Thoracic aorta (tissue), 2 donors: ENCODE data around the gene WDR1. TPM values are rescaled to one million over a fixed set of nuclear protein-coding genes. Genes with fewer than 3 reads are reported as not detected.

Experiments used
- ATAC-seq: fragments of 150-250 bp; one replicate; pipeline ENCODE4 v1.8.0; 2017; ENCODE audit warnings: low read depth; ENCODE audit not compliant: insufficient number of reproducible peaks, low FRiP score
- DNase-seq: peaks from one replicate; pipeline ENCODE4 v3.0.0-alpha.2; 2020; ENCODE audit warnings: low spot score
- H3K27ac ChIP-seq, 2 donors: fragments of 200-600 bp; sonication (generic); 1 replicate in 1 of 2; 2 replicates in 1 of 2; pipeline ENCODE4 v1.5.1; 2016; ENCODE audit warnings: mild to moderate bottlenecking in 2 of 2, moderate library complexity in 2 of 2
- H3K27me3 ChIP-seq: fragments of 200-600 bp; sonication (generic); replicated peaks from 2 replicates; pipeline ENCODE4 v1.6.0; 2016; ENCODE audit warnings: mild to moderate bottlenecking; ENCODE audit not compliant: insufficient read depth
- H3K36me3 ChIP-seq: fragments of 200-600 bp; sonication (generic); one replicate; pipeline ENCODE4 v1.5.1; 2016
- H3K4me1 ChIP-seq, 2 donors: fragments of 200-600 bp; sonication (generic); 1 replicate in 1 of 2; 2 replicates in 1 of 2; pipeline versions ENCODE4 v1.5.1 to v1.6.0; 2016; ENCODE audit warnings: low read depth in 2 of 2, mild to moderate bottlenecking in 1 of 2; ENCODE audit not compliant: control insufficient read depth in 1 of 2
- H3K4me3 ChIP-seq: fragments of 200-600 bp; sonication (generic); 2 replicates; pipeline ENCODE4 v1.5.1; 2016; ENCODE audit warnings: mild to moderate bottlenecking
- H3K9me3 ChIP-seq: fragments of 200-600 bp; sonication (generic); 2 replicates; pipeline ENCODE4 v1.5.1; 2016
- total RNA-seq, 2 donors: library from RNA; depleted of rRNA; stranded (reverse); fragments of >200 nt; gene quantifications; one replicate each; pipeline versions ENCODE4 v1.1.0 to v1.2.3, GENCODE V29; 2016
- TF ChIP-seq, protein P1 (sequence below): fragments of 200-600 bp; sonication (generic); IDR thresholded peaks from one replicate; pipeline ENCODE4 v1.5.1; 2019; ENCODE audit warnings: antibody characterized with exemption

The WDR1 gene
- total RNA-seq, 2 donors from 2014 or later = 263 to 408 TPM

DNA sequence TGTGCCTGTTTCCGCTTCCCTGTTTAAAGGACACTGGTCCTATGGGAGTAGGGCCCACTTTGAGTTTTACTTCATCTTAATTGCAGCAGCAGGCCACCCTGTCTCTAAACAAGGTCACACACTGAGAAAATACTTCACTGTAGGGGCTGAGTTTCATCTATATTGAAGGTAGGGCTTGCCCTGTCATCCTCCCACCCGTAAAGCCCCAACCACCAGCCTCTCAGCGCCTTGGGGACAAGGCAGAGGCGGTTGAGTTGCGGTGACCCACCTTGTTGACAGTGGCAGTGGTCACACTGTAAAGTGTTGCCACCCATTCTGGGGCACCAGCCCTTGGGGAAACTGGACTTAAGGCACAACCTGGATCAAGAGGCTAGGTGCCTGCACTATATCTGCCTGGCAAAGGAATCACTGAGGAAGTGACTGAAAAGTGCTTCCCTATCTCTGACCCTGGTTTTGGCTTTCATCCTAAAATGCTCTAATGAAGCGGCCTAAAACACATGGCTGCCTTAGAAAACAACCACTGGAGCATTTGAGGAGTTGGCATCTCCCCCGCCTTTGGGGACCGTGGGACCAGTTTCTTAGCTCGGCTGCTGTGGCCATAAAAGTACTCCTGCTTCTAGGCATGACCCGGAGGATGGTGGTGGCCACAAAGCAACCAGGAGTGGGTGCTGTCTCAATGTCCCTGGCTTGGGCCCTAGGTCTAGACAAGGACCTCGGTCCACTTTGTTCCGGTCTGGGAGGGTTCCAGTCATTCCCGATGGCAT, 7.8 kb upstream of the WDR1 start:
- no peak overlapping the region for H3K27ac ChIP-seq
- H3K36me3 ChIP-seq = no peaks in the 10 kb centered on the region
- H3K4me3 ChIP-seq = no peak overlapping the region
- TF ChIP-seq, protein P1, sequence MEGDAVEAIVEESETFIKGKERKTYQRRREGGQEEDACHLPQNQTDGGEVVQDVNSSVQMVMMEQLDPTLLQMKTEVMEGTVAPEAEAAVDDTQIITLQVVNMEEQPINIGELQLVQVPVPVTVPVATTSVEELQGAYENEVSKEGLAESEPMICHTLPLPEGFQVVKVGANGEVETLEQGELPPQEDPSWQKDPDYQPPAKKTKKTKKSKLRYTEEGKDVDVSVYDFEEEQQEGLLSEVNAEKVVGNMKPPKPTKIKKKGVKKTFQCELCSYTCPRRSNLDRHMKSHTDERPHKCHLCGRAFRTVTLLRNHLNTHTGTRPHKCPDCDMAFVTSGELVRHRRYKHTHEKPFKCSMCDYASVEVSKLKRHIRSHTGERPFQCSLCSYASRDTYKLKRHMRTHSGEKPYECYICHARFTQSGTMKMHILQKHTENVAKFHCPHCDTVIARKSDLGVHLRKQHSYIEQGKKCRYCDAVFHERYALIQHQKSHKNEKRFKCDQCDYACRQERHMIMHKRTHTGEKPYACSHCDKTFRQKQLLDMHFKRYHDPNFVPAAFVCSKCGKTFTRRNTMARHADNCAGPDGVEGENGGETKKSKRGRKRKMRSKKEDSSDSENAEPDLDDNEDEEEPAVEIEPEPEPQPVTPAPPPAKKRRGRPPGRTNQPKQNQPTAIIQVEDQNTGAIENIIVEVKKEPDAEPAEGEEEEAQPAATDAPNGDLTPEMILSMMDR = no peak
- DNase-seq = no peak
- no peaks in the 10 kb centered on the region for H3K27me3 ChIP-seq
- peaks cover 0 to 1% of the 10 kb centered on the region in 2 donors for H3K4me1 ChIP-seq
- no peak for ATAC-seq
- no peaks in the 10 kb centered on the region for H3K9me3 ChIP-seq

- Histone ChIP-seq H3K4me1 (peaks cover 0 to 2% of the 10 kb centered on the region in 2 donors), H3K4me3 (no peak overlapping the region), H3K27ac (no peak overlapping the region), H3K36me3 (no peaks in the 10 kb centered on the region), H3K27me3 (no peaks in the 10 kb centered on the region), H3K9me3 (no peaks in the 10 kb centered on the region)
- DNase-seq (no peak), ATAC-seq (no peak)
- TF ChIP-seq, protein P1 = no peak
Observed at GRCh38 chr4:10123227-10124101, 6.9 kb upstream of the WDR1 start.

DNA sequence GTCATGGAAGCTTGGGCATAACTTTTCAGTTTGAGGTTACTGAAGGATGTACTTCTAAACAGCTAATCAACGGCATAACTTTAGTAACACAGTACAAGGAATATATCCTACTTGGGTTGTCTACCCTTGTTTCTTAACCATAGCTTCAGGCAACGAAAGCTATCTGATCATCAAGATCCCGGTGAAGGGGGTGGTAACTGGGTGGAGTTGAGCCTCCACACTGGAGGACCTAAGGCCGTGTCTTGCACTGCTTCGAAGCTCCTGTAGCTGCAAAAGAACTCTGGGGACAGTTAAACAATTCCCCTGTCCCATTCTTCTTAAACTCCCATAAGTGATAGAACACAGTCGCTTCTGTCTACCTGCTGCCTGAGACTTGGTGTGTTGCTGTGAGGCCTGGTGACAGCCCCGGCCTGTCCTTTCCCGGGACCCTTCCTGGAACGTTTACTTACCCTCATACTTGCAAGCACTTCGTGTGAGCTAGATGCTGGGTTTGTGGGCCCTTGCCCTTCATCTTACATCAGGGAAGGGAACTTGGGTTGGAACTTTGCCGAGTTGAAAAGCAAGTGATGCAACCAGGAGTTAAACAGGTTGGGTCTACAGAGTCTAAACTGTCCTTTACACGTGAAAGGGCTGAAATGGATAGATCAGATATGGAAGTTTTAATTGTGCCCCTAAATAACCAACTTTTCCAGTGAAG, 5.8 kb upstream of the WDR1 start:
- DNase-seq = no peak
- H3K36me3 ChIP-seq = no peaks in the 10 kb centered on the region
- H3K9me3 ChIP-seq = no peaks in the 10 kb centered on the region
- H3K4me3 ChIP-seq = no peak overlapping the region
- H3K27ac ChIP-seq = no peak overlapping the region
- TF ChIP-seq, protein P1 = no peak
- H3K27me3 ChIP-seq = no peaks in the 10 kb centered on the region
- peaks cover 5 to 12% of the 10 kb centered on the region in 2 donors for H3K4me1 ChIP-seq
- ATAC-seq = no peak

DNA sequence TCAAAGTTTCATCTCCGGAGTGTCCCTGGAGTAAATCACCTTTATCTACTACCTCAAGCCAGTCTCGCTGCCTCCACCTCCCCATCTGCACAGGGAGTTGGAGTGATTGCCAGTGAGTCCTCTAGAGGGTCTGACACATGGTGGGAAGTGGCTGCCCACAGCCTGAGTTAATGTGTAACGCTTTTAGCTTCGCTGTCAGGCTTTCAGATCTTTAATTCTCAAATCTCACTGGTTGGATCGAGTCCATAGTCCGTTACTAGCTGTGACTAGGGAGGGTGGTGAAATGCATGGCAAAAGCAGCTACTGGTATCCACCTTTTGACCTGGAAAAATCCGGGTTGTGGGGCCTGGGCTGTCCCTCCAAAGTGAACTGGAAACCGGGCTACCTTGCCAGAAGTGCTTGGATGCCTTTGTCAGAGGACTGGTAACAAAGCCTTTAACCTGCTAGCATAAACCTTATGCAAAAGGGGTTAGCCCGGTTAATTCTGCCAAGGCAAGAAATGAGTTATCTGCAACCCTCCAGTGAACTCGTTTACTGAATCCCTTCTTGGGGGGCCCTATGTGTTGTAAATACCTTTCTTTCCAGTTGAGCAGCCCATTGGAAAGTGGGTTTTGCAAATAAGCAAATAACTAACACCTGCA, 5.1 kb upstream of the WDR1 start:
- TF ChIP-seq, protein P1 = no peak
- H3K27me3 ChIP-seq = no peaks in the 10 kb centered on the region
- H3K4me3 ChIP-seq = no peak overlapping the region
- H3K9me3 ChIP-seq = no peaks in the 10 kb centered on the region
- DNase-seq (no peak), ATAC-seq (no peak)
- no peak overlapping the region for H3K27ac ChIP-seq
- no peaks in the 10 kb centered on the region for H3K36me3 ChIP-seq
- H3K4me1 ChIP-seq = peaks cover 5 to 14% of the 10 kb centered on the region in 2 donors
